Measurements from ENCODE around the gene CADM3. TPM values are rescaled to one million over a fixed set of nuclear protein-coding genes. Genes with fewer than 3 reads are reported as not detected.
A peak's percentile ranks its signal among the peaks of the same experiment; 100 is the strongest.

Gene CADM3
- polyA plus RNA-seq, 2 of the 4 experiments (the other 2 are of a cell fraction): 0.10 to 0.13 TPM

DNA sequence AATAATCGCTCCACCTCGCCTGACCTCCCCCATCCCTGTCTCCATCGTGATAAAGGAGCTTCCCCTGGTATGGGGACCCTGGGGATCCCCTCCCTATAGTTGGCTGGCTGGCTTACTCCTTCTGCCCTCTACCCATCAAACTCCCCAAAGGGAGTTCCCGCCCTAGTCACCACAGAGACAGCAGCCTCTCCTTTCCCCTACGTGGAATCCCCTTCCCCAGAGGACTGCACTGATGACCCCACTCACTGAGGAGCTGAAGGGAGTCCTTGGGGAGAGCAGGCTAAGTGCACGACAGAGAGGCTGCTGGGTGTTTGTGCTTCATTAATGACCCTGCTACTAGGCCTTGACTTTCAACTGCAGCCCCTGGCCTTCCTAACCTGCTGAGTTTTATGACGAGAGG is 1.9 kb downstream of the CADM3 start:
- H3K4me2 ChIP-seq: no peak overlapping the region; the same call in 2 of the 3 replicates
- no peak overlapping the region for H3K4me3 ChIP-seq
- no peak for TF ChIP-seq RNF2 (IDR thresholded peaks at IDR 0.05; ENCODE audit: borderline replicate concordance, low read depth)
- no peak for TF ChIP-seq TFCP2L1 (CRISPR knock-in tag; IDR thresholded peaks at IDR 0.05)
- TF ChIP-seq, protein P1, sequence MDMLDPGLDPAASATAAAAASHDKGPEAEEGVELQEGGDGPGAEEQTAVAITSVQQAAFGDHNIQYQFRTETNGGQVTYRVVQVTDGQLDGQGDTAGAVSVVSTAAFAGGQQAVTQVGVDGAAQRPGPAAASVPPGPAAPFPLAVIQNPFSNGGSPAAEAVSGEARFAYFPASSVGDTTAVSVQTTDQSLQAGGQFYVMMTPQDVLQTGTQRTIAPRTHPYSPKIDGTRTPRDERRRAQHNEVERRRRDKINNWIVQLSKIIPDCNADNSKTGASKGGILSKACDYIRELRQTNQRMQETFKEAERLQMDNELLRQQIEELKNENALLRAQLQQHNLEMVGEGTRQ (IDR thresholded peaks at IDR 0.05): no peak
- no peak for TF ChIP-seq FOSL2 (IDR thresholded peaks at IDR 0.05)
- TF ChIP-seq FOSL2 (CRISPR knock-in tag; IDR thresholded peaks at IDR 0.05): no peak
- no peak for TF ChIP-seq TP53 (CRISPR knock-in tag; IDR thresholded peaks at IDR 0.05)
- TF ChIP-seq HEYL (CRISPR knock-in tag; IDR thresholded peaks at IDR 0.05): no peak
- no peak for ATAC-seq
- 33% methylated on average over 7 of the region's 7 CpGs for WGBS (ENCODE audit: missing lambda C conversion rate)
- H3K27ac ChIP-seq: no peak overlapping the region
- FAIRE-seq: no peak
- POLR2A ChIA-PET: no interaction called here
- H3K9me3 ChIP-seq: no peaks in the 10 kb centered on the region
- CTCF ChIA-PET: interaction anchor here (0.6 kb wide), 1 partner anchor 24 kb away, joined by 4 read pairs; no protein-coding TSS in a partner anchor
- peaks cover 13% of the 10 kb centered on the region; the same call in 2 of the 3 replicates for H3K4me1 ChIP-seq
- DNase-seq (ENCODE audit: low read depth in 1 of 2, low spot score in 1 of 2): no peak

DNA sequence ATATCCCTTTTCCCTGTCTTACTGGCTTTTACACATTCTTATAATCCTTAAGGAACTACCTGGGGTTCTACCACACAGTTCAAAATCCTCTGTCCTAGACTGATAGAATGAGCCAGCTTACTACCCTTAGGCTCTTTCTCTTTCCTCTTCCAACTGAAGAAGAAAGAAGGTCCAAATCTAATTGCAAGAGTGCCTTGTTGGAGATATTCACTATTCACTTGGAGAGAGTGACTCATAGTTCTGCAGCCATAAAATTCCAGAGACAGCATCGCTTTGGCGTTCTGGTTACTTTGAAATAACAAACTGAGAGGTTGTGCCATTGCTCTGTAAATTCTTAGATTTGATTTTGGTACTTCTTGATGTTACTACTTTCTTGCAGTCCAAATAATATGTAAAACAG is 4.2 kb downstream of the CADM3 start:
- H3K4me1 ChIP-seq: peaks cover 13% of the 10 kb centered on the region; the same call in 2 of the 3 replicates
- FAIRE-seq (no peak), ATAC-seq (no peak), DNase-seq (ENCODE audit: low read depth in 1 of 2, low spot score in 1 of 2) (no peak)
- H3K4me2 ChIP-seq: no peak overlapping the region
- no peak overlapping the region for H3K4me3 ChIP-seq
- TF ChIP-seq CEBPB (IDR thresholded peaks at IDR 0.05) (no peak), FOSL2 (IDR thresholded peaks at IDR 0.05) (no peak), FOSL2 (CRISPR knock-in tag; IDR thresholded peaks at IDR 0.05) (0 out of 2 replicates have a peak, but pooled peaks have one; percentile 9)
- POLR2A ChIA-PET: no interaction called here
- no peaks in the 10 kb centered on the region for H3K9me3 ChIP-seq
- CTCF ChIA-PET: interaction anchor here (1.5 to 2.5 kb wide), 4 partner anchors 14 to 43 kb away, joined by 4 to 7 read pairs (median 4); no protein-coding TSS in a partner anchor
- WGBS (ENCODE audit: missing lambda C conversion rate): 5% methylated on average over 2 of the region's 2 CpGs
- H3K27ac ChIP-seq: no peak overlapping the region

DNA sequence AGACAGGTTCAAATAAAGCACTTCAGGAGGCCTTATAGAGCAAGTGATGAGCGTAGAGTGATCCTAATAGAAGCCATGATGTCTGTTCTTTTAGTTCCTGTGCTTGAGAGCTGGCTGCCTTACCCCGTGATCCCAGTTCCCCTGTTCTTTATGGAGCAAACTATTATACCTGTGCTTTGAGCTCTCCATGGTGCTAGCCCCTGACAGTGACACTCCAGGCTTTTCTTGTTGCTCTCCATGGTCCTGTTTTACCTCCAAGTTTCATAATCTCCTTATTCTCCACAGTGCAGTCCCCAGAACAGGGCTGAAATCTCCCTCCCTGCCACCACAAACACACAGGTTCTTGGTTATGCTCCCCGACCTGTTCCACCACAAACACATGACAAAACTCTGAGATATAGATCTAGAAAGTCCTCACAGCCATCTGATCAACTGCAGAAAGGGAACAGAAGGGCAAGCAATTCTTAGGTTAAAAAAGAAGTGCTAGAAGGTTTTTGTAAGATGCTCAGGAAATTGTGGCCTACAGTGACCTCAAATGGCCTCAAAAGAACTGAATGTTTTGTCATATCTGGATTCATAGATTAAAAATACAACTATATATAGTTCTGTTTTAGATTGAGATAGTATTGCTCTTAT is 6.0 kb downstream of the CADM3 start:
- peak; percentile 71 to 81 for ATAC-seq
- TF ChIP-seq, protein P2, sequence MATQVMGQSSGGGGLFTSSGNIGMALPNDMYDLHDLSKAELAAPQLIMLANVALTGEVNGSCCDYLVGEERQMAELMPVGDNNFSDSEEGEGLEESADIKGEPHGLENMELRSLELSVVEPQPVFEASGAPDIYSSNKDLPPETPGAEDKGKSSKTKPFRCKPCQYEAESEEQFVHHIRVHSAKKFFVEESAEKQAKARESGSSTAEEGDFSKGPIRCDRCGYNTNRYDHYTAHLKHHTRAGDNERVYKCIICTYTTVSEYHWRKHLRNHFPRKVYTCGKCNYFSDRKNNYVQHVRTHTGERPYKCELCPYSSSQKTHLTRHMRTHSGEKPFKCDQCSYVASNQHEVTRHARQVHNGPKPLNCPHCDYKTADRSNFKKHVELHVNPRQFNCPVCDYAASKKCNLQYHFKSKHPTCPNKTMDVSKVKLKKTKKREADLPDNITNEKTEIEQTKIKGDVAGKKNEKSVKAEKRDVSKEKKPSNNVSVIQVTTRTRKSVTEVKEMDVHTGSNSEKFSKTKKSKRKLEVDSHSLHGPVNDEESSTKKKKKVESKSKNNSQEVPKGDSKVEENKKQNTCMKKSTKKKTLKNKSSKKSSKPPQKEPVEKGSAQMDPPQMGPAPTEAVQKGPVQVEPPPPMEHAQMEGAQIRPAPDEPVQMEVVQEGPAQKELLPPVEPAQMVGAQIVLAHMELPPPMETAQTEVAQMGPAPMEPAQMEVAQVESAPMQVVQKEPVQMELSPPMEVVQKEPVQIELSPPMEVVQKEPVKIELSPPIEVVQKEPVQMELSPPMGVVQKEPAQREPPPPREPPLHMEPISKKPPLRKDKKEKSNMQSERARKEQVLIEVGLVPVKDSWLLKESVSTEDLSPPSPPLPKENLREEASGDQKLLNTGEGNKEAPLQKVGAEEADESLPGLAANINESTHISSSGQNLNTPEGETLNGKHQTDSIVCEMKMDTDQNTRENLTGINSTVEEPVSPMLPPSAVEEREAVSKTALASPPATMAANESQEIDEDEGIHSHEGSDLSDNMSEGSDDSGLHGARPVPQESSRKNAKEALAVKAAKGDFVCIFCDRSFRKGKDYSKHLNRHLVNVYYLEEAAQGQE (IDR thresholded peaks at IDR 0.05): peak; percentile 98
- no peak for TF ChIP-seq JUNB (IDR thresholded peaks at IDR 0.05)
- peak; percentile 60; the same call in 1 of the 2 replicates for TF ChIP-seq HEYL (CRISPR knock-in tag; IDR thresholded peaks at IDR 0.05)
- peak; percentile 91 for TF ChIP-seq ZSCAN20 (CRISPR knock-in tag; IDR thresholded peaks at IDR 0.05)
- TF ChIP-seq, protein P3, sequence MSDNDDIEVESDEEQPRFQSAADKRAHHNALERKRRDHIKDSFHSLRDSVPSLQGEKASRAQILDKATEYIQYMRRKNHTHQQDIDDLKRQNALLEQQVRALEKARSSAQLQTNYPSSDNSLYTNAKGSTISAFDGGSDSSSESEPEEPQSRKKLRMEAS (IDR thresholded peaks at IDR 0.05): no peak
- TF ChIP-seq EHF (CRISPR knock-in tag; IDR thresholded peaks at IDR 0.05): peak; percentile 65; the same call in 1 of the 2 replicates
- TF ChIP-seq TP53 (CRISPR knock-in tag; IDR thresholded peaks at IDR 0.05): no peak
- TF ChIP-seq ZC3H11A (IDR thresholded peaks at IDR 0.05): no peak
- TF ChIP-seq EHMT2 (IDR thresholded peaks at IDR 0.05; ENCODE audit: low read depth): peak; percentile 97
- TF ChIP-seq, protein P4, sequence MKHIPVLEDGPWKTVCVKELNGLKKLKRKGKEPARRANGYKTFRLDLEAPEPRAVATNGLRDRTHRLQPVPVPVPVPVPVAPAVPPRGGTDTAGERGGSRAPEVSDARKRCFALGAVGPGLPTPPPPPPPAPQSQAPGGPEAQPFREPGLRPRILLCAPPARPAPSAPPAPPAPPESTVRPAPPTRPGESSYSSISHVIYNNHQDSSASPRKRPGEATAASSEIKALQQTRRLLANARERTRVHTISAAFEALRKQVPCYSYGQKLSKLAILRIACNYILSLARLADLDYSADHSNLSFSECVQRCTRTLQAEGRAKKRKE (CRISPR knock-in tag; IDR thresholded peaks at IDR 0.05; ENCODE audit: low read depth): 0 out of 2 replicates have a peak, but pooled peaks have one; percentile 62
- TF ChIP-seq FOXS1 (CRISPR knock-in tag; IDR thresholded peaks at IDR 0.05): peak; percentile 71; the same call in 1 of the 2 replicates
- TF ChIP-seq HOXB13 (CRISPR knock-in tag; IDR thresholded peaks at IDR 0.05; ENCODE audit: low read depth): peak; percentile 61; the same call in 1 of the 2 replicates
- peak; percentile 62; the same call in 1 of the 2 replicates for TF ChIP-seq HOXB5 (CRISPR knock-in tag; IDR thresholded peaks at IDR 0.05)
- TF ChIP-seq, protein P5, sequence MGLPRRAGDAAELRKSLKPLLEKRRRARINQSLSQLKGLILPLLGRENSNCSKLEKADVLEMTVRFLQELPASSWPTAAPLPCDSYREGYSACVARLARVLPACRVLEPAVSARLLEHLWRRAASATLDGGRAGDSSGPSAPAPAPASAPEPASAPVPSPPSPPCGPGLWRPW (IDR thresholded peaks at IDR 0.05): no peak
- Histone ChIP-seq H3K9me3 (no peaks in the 10 kb centered on the region), H3K4me1 (peaks cover 5% of the 10 kb centered on the region; the same call in 2 of the 3 replicates), H3K4me2 (no peak overlapping the region), H3K27ac (no peak overlapping the region), H3K4me3 (no peak overlapping the region)
- ChIA-PET CTCF (interaction anchor here (1.0 to 4.2 kb wide), 3 partner anchors 15 to 748 kb away, joined by 3 to 20 read pairs (median 5); partner anchors contain the start of gene TAGLN2), POLR2A (no interaction called here)
- WGBS (ENCODE audit: missing lambda C conversion rate): 3% methylated on average over 3 of the region's 3 CpGs
- peak; percentile 40 to 60 for DNase-seq (ENCODE audit: low read depth in 1 of 2, low spot score in 1 of 2)
- FAIRE-seq: no peak

Measured in A549 (cell line).